GM12865 (cell line): ENCODE measurements around the gene ACSL1.

Experiments
- DNase-seq: peaks from one replicate; pipeline ENCODE4 v3.0.0; 2010; ENCODE audit warnings: low read depth
- H3K4me3 ChIP-seq: 2 replicates; pipeline ENCODE4 v1.5.1; 2011; ENCODE audit warnings: mild to moderate bottlenecking, low read depth, low read length, control low read depth
- CTCF ChIP-seq: IDR thresholded peaks from 2 replicates; pipeline ENCODE4 v1.5.1; 2011; ENCODE audit warnings: low read length, control low read depth, low read depth, inconsistent platforms; ENCODE audit not compliant: insufficient read depth; ENCODE audit errors: missing control alignments

Gene ACSL1

GRCh38 chr4:184822356-184822755, 3.4 kb downstream of the ACSL1 start:
- DNase-seq = no peak
- no peak overlapping the region for H3K4me3 ChIP-seq
- no peak for TF ChIP-seq CTCF

- TF ChIP-seq CTCF = no peak
- H3K4me3 ChIP-seq = no peak overlapping the region
- no peak for DNase-seq
These were observed 4.5 kb downstream of the ACSL1 start for GRCh38 chr4:184821242-184821641.

- no peak overlapping the region for H3K4me3 ChIP-seq
- DNase-seq = no peak
- TF ChIP-seq CTCF = no peak
These were observed 6.0 kb downstream of the ACSL1 start for GRCh38 chr4:184819786-184820185.

- TF ChIP-seq CTCF = no peak
- peak; percentile 84 for DNase-seq
These were observed 7.6 kb downstream of the ACSL1 start for GRCh38 chr4:184818216-184818564.

GRCh38 chr4:184817494-184818215, 8.1 kb downstream of the ACSL1 start:
- DNase-seq = peak; percentile 52
- peak overlapping the region; percentile 30 for H3K4me3 ChIP-seq
- TF ChIP-seq CTCF = no peak

More at GRCh38 chr4:184818216-184818564, 7.6 kb downstream of the ACSL1 start:
- peak overlapping the region; percentile 30; the same call in 1 of the 2 replicates for H3K4me3 ChIP-seq

- DNase-seq = peak; percentile 46
- H3K4me3 ChIP-seq = no peak overlapping the region
- no peak for TF ChIP-seq CTCF
These were observed 8.8 kb downstream of the ACSL1 start for GRCh38 chr4:184816962-184817361.
